Upper lobe of left lung (tissue), 4 donors: Measurements from ENCODE around the gene CHRNA10.

Experiments used
- CTCF ChIP-seq, 6 experiments: fragments of 450-650 bp in 4 of 6; fragments of 200-600 bp in 2 of 6; sonication (generic) in 2 of 6; IDR thresholded peaks; one replicate each; pipeline ENCODE4 v1.5.1; 2016 to 2019; ENCODE audit warnings: antibody characterized with exemption in 6 of 6
- EP300 ChIP-seq, 4 donors: sonication (generic); formaldehyde crosslinking; IDR thresholded peaks; one replicate each; pipeline ENCODE4 v1.5.1; 2017; ENCODE audit warnings: antibody characterized with exemption in 4 of 4, control low read depth in 2 of 4
- POLR2A ChIP-seq, 4 donors: fragments of 450-650 bp; IDR thresholded peaks; one replicate each; pipeline ENCODE4 v1.5.1; 2016 to 2017; ENCODE audit warnings: antibody characterized with exemption in 4 of 4, mild to moderate bottlenecking in 2 of 4
- POLR2AphosphoS5 ChIP-seq, 2 donors: sonication (generic); formaldehyde crosslinking; IDR thresholded peaks; one replicate each; pipeline ENCODE4 v1.5.1; 2017; ENCODE audit warnings: antibody characterized with exemption in 2 of 2

- TF ChIP-seq CTCF (IDR thresholded peaks at IDR 0.05), result no peak
- no peak for TF ChIP-seq POLR2AphosphoS5 (IDR thresholded peaks at IDR 0.05)
- no peak for TF ChIP-seq POLR2A (IDR thresholded peaks at IDR 0.05)
- no peak for TF ChIP-seq EP300 (IDR thresholded peaks at IDR 0.05)
These were observed 11.3 kb downstream of the CHRNA10 start for GRCh38 chr11:3659595-3660515.
